OCI-LY3 (cell line): ENCODE results near the gene NMRK1.

Source experiments
- H2AFZ ChIP-seq: fragments of 200-600, 300-600 bp; shearing (Covaris generic); 2 replicates; pipeline ENCODE4 v1.6.0; 2014; ENCODE audit warnings: antibody characterized with exemption, low read depth, low read length
- H3K27ac ChIP-seq: fragments of 200-600, 300-600 bp; sonication (generic); 2 replicates; pipeline ENCODE4 v1.5.1; 2014; ENCODE audit warnings: mild to moderate bottlenecking, low read length, moderate library complexity, mixed read lengths
- H3K27me3 ChIP-seq: fragments of 200-600, 300-600 bp; sonication (generic); 2 replicates; pipeline ENCODE4 v1.6.1; 2014; ENCODE audit warnings: low read depth, low read length, mixed read lengths
- H3K36me3 ChIP-seq: fragments of 200-600, 300-600 bp; sonication (generic); replicated peaks from 2 replicates; pipeline ENCODE3; 2014; ENCODE audit warnings: low read depth, low read length, mixed read lengths
- H3K4me1 ChIP-seq: fragments of 300-600, 200-600 bp; sonication (generic); 2 replicates; pipeline ENCODE4 v1.6.1; 2014; ENCODE audit warnings: low read length, mixed read lengths
- H3K4me2 ChIP-seq: fragments of 200-600, 300-600 bp; sonication (generic); 2 replicates; pipeline ENCODE4 v1.6.1; 2014; ENCODE audit warnings: low read length, mixed read lengths
- H3K4me3 ChIP-seq: fragments of 300-600, 200-600 bp; sonication (generic); 2 replicates; pipeline ENCODE4 v1.5.1; 2014; ENCODE audit warnings: antibody characterized with exemption, mild to moderate bottlenecking, low read length, moderate library complexity
- H3K79me2 ChIP-seq: fragments of 300-600, 200-600 bp; shearing (Covaris generic); 2 replicates; pipeline ENCODE4 v1.6.1; 2014; ENCODE audit warnings: mild to moderate bottlenecking, low read length, mixed read lengths
- H3K9ac ChIP-seq: fragments of 300-600, 200-600 bp; shearing (Covaris generic); 2 replicates; pipeline ENCODE4 v1.6.0; 2014; ENCODE audit warnings: mild to moderate bottlenecking, low read length, moderate library complexity
- H3K9me3 ChIP-seq: fragments of 200-600, 300-600 bp; shearing (Covaris generic); 2 replicates; pipeline ENCODE4 v1.6.1; 2014; ENCODE audit warnings: low read length, mixed read lengths; ENCODE audit not compliant: insufficient read depth
- H4K20me1 ChIP-seq: fragments of 200-600, 300-600 bp; sonication (generic); 2 replicates; pipeline ENCODE4 v1.6.1; 2016; ENCODE audit warnings: low read length, mixed read lengths; ENCODE audit not compliant: insufficient read depth
- CTCF ChIP-seq: fragments of 200-600, 300-600 bp; sonication (generic); IDR thresholded peaks from 2 replicates; pipeline ENCODE4 v1.5.1; 2014; ENCODE audit warnings: antibody characterized with exemption, low read length, low read depth
- EZH2phosphoT487 ChIP-seq: fragments of 200-600 bp; shearing (Covaris generic); IDR thresholded peaks from 2 replicates; pipeline ENCODE4 v1.6.1; 2018; ENCODE audit warnings: antibody characterized with exemption, mixed run types, low read depth

NMRK1 gene

GRCh38 chr9:75087824-75088645, at the start of gene NMRK1, which contains the start of gene OSTF1:
Gene NMRK1 (minus strand): TSS chr9:75088155. CDS start chr9:75083115, 5,040 bp downstream.
Gene OSTF1 (plus strand): TSS chr9:75088514. CDS start chr9:75088693, 179 bp downstream.
- H4K20me1 ChIP-seq: 0 out of 2 replicates have a peak, but pooled peaks cover 8% of the 10 kb centered on the region
- H3K79me2 ChIP-seq: no peaks in the 10 kb centered on the region
- no peaks in the 10 kb centered on the region for H3K27me3 ChIP-seq
- peak within 1 kb of the TSS; percentile 79 for H3K9ac ChIP-seq
- peak within 1 kb of the TSS; percentile 89 for H2AFZ ChIP-seq
- peak within 1 kb of the TSS; percentile 84 for H3K4me2 ChIP-seq
- H3K9me3 ChIP-seq: no peaks in the 10 kb centered on the region
- peak within 1 kb of the TSS; percentile 69 for H3K27ac ChIP-seq
- no peak for TF ChIP-seq CTCF
- TF ChIP-seq EZH2phosphoT487: no peak
- peaks cover 11% of the 10 kb centered on the region for H3K4me1 ChIP-seq
- peak within 1 kb of the TSS; percentile 92 for H3K4me3 ChIP-seq
- no peaks in the 10 kb centered on the region for H3K36me3 ChIP-seq

- H3K4me3 ChIP-seq: no peak overlapping the region
- H3K36me3 ChIP-seq: no peaks in the 10 kb centered on the region
Measured at GRCh38 chr9:75134495-75134894, 46.5 kb upstream of the NMRK1 start.

GRCh38 chr9:75133396-75133795, 45.4 kb upstream of the NMRK1 start:
- H3K36me3 ChIP-seq: no peaks in the 10 kb centered on the region
- no peak overlapping the region for H2AFZ ChIP-seq
- no peaks in the 10 kb centered on the region for H3K9me3 ChIP-seq
- H3K4me1 ChIP-seq: no peaks in the 10 kb centered on the region
- H3K9ac ChIP-seq: no peak overlapping the region
- H3K27me3 ChIP-seq: no peaks in the 10 kb centered on the region
- TF ChIP-seq CTCF (no peak), EZH2phosphoT487 (no peak)
- no peak overlapping the region for H3K27ac ChIP-seq
- no peaks in the 10 kb centered on the region for H4K20me1 ChIP-seq
- no peak overlapping the region for H3K4me2 ChIP-seq
- no peak overlapping the region for H3K4me3 ChIP-seq
- no peaks in the 10 kb centered on the region for H3K79me2 ChIP-seq

More at GRCh38 chr9:75134495-75134894, 46.5 kb upstream of the NMRK1 start:
- Histone ChIP-seq H3K9me3 (no peaks in the 10 kb centered on the region), H2AFZ (no peak overlapping the region), H3K27me3 (no peaks in the 10 kb centered on the region), H3K9ac (no peak overlapping the region), H3K27ac (no peak overlapping the region), H3K4me2 (no peak overlapping the region), H3K4me1 (no peaks in the 10 kb centered on the region), H3K79me2 (no peaks in the 10 kb centered on the region), H4K20me1 (no peaks in the 10 kb centered on the region)
- TF ChIP-seq EZH2phosphoT487 (no peak), CTCF (no peak)

- no peaks in the 10 kb centered on the region for H3K36me3 ChIP-seq
Measured at GRCh38 chr9:75132244-75132643, 44.3 kb upstream of the NMRK1 start.

More at GRCh38 chr9:75132244-75132643, 44.3 kb upstream of the NMRK1 start:
- H3K9ac ChIP-seq: no peak overlapping the region
- no peaks in the 10 kb centered on the region for H3K4me1 ChIP-seq
- TF ChIP-seq EZH2phosphoT487: no peak
- no peak for TF ChIP-seq CTCF
- H3K9me3 ChIP-seq: no peaks in the 10 kb centered on the region
- no peaks in the 10 kb centered on the region for H3K27me3 ChIP-seq
- H4K20me1 ChIP-seq: no peaks in the 10 kb centered on the region
- no peaks in the 10 kb centered on the region for H3K79me2 ChIP-seq
- no peak overlapping the region for H2AFZ ChIP-seq
- H3K27ac ChIP-seq: no peak overlapping the region
- no peak overlapping the region for H3K4me3 ChIP-seq
- H3K4me2 ChIP-seq: no peak overlapping the region
